Muscle of leg (tissue), 11 donors: ENCODE results near the gene ATP9A. TPM values are rescaled to one million over a fixed set of nuclear protein-coding genes. Genes with fewer than 3 reads are reported as not detected.
"Not testable (repeated sequence)": the region's sequence is repeated elsewhere in the genome, so short reads cannot be mapped to it uniquely, and the experiment has no call there.

Experiments
- DNase-seq: peaks from one replicate; pipeline ENCODE4 v3.0.0; 2013
- H3K27ac ChIP-seq: one replicate; pipeline ENCODE4 v1.5.1; 2013; ENCODE audit warnings: mild to moderate bottlenecking, low read length, control low read depth
- H3K27me3 ChIP-seq: one replicate; pipeline ENCODE4 v1.6.1; 2013; ENCODE audit warnings: low read length; ENCODE audit not compliant: control insufficient read depth, insufficient read depth
- H3K36me3 ChIP-seq: one replicate; pipeline ENCODE4 v1.6.1; 2013; ENCODE audit warnings: low read length; ENCODE audit not compliant: control insufficient read depth, insufficient read depth
- H3K4me1 ChIP-seq: one replicate; pipeline ENCODE4 v1.6.1; 2013; ENCODE audit warnings: low read length; ENCODE audit not compliant: control insufficient read depth, insufficient read depth
- H3K4me3 ChIP-seq: one replicate; pipeline ENCODE4 v1.5.1; 2013; ENCODE audit warnings: low read length, control low read depth
- H3K9me3 ChIP-seq: replicated peaks from 2 replicates; pipeline ENCODE4 v1.6.1; 2013; ENCODE audit warnings: low read depth, low read length; ENCODE audit not compliant: control insufficient read depth
- whole genome bisulfite sequencing: methylation state at CpG from one replicate; pipeline ENCODE4 v1.1.5; 2013; ENCODE audit warnings: missing lambda C conversion rate; ENCODE audit not compliant: insufficient coverage; 5-methylcytosine and 5-hydroxymethylcytosine counted together
- polyA plus RNA-seq, 8 donors: library from polyadenylated mRNA; unstranded; fragments of 120-200 nt; gene quantifications; one replicate each; pipeline versions ENCODE4 v1.2.1 to v1.2.3, GENCODE V29; 2013; ENCODE audit warnings: inconsistent platforms in 1 of 8, low replicate concordance in 1 of 8; ENCODE audit not compliant: insufficient read length in 8 of 8, insufficient read depth in 1 of 8
- total RNA-seq: library from RNA; stranded (reverse); fragments of 120-200 nt; gene quantifications from one replicate; pipeline ENCODE4 v1.2.4, GENCODE V29; 2013

The ATP9A gene
- total and polyA plus RNA-seq, 9 donors = 39.4 to 79.4 (median 49.0) TPM

DNA sequence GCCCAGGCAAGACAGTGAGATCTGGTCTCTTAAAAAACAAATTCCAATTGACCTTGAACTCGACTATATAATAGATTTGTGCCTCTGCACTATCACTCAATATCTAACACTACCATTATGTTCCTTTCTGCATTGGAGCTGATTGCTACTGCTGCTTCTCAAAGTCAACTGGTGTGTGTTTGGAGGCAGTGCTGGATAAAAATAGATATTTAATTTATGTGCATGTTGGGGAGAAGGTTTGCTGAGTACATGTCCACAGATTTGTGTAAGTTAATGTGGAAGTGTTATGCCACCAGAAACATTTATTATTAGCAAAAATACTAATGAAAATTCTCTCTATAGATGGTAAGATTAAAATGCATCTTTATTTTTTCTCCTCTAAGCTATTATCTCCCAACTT is 39.5 kb downstream of the ATP9A start:
- H3K36me3 ChIP-seq = peaks cover 17% of the 10 kb centered on the region
- H3K27ac ChIP-seq = no peak overlapping the region
- no peaks in the 10 kb centered on the region for H3K27me3 ChIP-seq
- H3K9me3 ChIP-seq = no peaks in the 10 kb centered on the region
- DNase-seq = no peak
- H3K4me3 ChIP-seq = no peak overlapping the region
- WGBS = no CpG with 5 or more reads among the region's 1 CpG
- peaks cover 20% of the 10 kb centered on the region for H3K4me1 ChIP-seq

GRCh38 chr20:51727872-51728271 is 40.3 kb downstream of the ATP9A start:
- H3K27ac ChIP-seq = no peak overlapping the region

DNA sequence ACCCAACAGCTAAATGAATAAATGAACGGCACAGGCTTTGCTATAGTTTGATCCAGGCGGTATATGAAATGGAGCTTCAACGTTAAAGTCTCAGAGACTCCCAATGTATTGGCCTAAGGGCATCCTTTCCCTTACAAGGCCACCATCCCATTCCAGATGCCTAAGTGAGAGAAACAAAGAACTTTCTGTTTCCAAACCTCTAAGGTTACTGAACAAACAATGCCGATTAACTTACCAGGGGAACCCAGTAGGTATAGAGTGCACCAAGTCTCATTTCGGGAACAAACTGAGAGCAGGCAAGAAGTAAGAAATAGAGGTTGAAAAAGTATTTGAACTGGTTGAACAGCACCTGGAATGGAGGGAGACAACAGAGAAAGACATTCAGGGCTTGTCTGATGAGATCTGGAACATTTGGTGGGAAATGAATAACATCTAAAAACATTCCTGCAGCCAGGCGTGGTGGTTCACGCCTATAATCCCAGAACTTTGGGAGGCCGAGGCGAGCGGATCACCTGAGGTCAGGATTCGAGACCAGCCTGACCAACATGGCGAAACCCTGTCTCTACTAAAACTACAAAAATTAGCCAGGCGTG is 42.5 kb downstream of the ATP9A start:
- Histone ChIP-seq H3K27me3 (no peaks in the 10 kb centered on the region), H3K27ac (no peak overlapping the region), H3K4me1 (peaks cover 2% of the 10 kb centered on the region), H3K4me3 (no peak overlapping the region), H3K9me3 (no peaks in the 10 kb centered on the region), H3K36me3 (peaks cover 19% of the 10 kb centered on the region)
- no peak for DNase-seq
- 97% methylated on average over 9 of the region's 13 CpGs for WGBS

More at GRCh38 chr20:51727872-51728271, 40.3 kb downstream of the ATP9A start:
- no peak for DNase-seq
- Histone ChIP-seq H3K27me3 (no peaks in the 10 kb centered on the region), H3K4me1 (peaks cover 20% of the 10 kb centered on the region), H3K9me3 (no peaks in the 10 kb centered on the region), H3K4me3 (no peak overlapping the region), H3K36me3 (peaks cover 19% of the 10 kb centered on the region)
- WGBS = 100% methylated on average over 3 of the region's 5 CpGs

- H3K36me3 ChIP-seq = peaks cover 18% of the 10 kb centered on the region
- no CpG with 5 or more reads among the region's 2 CpGs for WGBS
- H3K4me3 ChIP-seq, H3K4me1 ChIP-seq, H3K27me3 ChIP-seq, H3K27ac ChIP-seq, H3K9me3 ChIP-seq, DNase-seq: not testable (repeated sequence)
Measured at GRCh38 chr20:51723026-51723425, 45.2 kb downstream of the ATP9A start.

DNA sequence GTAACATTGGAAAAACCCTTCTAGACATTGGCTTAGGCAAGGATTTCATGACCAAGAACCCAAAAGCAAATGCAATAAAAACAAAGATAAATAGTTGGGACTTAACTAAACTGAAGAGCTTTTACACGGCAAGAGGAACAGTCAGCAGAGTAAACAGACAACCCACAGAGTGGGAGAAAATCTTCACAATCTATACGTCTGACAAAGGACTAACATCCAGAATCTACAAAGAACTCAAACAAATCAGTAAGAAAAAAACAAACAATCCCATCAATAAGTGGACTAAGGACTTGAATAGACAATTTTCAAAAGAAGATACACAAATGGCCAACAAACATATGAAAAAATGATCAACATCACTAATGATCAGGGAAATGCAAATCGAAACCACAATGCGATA is 45.9 kb downstream of the ATP9A start:
- H3K4me3 ChIP-seq, H3K9me3 ChIP-seq, H3K4me1 ChIP-seq, H3K27ac ChIP-seq, DNase-seq, H3K27me3 ChIP-seq: not testable (repeated sequence)
- no CpG with 5 or more reads among the region's 4 CpGs for WGBS
- H3K36me3 ChIP-seq = peaks cover 14% of the 10 kb centered on the region

GRCh38 chr20:51720854-51721253 is 47.3 kb downstream of the ATP9A start:
- peaks cover 14% of the 10 kb centered on the region for H3K36me3 ChIP-seq
- WGBS = 80% methylated on average over 1 of the region's 8 CpGs
- H3K9me3 ChIP-seq = no peaks in the 10 kb centered on the region
- no peaks in the 10 kb centered on the region for H3K4me1 ChIP-seq
- no peaks in the 10 kb centered on the region for H3K27me3 ChIP-seq
- no peak overlapping the region for H3K4me3 ChIP-seq
- H3K27ac ChIP-seq = no peak overlapping the region
- DNase-seq = no peak

DNA sequence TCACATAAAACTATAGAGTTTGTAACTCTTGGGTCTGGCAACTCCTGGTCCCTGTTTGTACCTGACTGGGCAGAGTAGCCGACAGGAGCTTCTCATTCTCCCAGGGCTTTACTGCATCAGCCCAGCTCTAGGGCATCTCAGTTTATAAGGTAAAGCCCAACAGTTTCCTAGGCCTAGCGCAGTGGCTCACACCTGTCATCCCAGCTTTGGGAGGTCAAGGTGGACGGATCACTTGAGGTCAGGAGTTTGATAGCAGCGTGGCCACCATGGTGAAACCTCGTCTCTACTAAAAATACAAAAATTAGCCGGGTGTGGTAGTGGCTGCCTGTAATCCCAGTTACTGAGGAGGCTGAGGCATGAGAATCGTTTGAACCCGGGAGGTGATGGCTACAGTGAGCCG is 47.8 kb downstream of the ATP9A start:
- H3K4me3 ChIP-seq = no peak overlapping the region
- H3K36me3 ChIP-seq = peaks cover 9% of the 10 kb centered on the region
- no peaks in the 10 kb centered on the region for H3K9me3 ChIP-seq
- DNase-seq = no peak
- H3K4me1 ChIP-seq = peaks cover under 1% of the 10 kb centered on the region
- 92% methylated on average over 9 of the region's 9 CpGs for WGBS
- H3K27ac ChIP-seq = no peak overlapping the region
- H3K27me3 ChIP-seq = no peaks in the 10 kb centered on the region

- WGBS = no CpG with 5 or more reads among the region's 1 CpG
- DNase-seq = no peak
- no peak overlapping the region for H3K4me3 ChIP-seq
- H3K9me3 ChIP-seq = no peaks in the 10 kb centered on the region
- H3K27ac ChIP-seq = no peak overlapping the region
- H3K27me3 ChIP-seq = no peaks in the 10 kb centered on the region
- peaks cover 4% of the 10 kb centered on the region for H3K4me1 ChIP-seq
- peaks cover 5% of the 10 kb centered on the region for H3K36me3 ChIP-seq
Measured at GRCh38 chr20:51715856-51716185, 52.4 kb downstream of the ATP9A start.

- DNase-seq = peak; percentile 48
- H3K36me3 ChIP-seq = peaks cover 5% of the 10 kb centered on the region
- no peaks in the 10 kb centered on the region for H3K27me3 ChIP-seq
- H3K27ac ChIP-seq = no peak overlapping the region
- peaks cover 9% of the 10 kb centered on the region for H3K4me1 ChIP-seq
- no peak overlapping the region for H3K4me3 ChIP-seq
- 39% methylated on average over 2 of the region's 10 CpGs for WGBS
- H3K9me3 ChIP-seq = no peaks in the 10 kb centered on the region
Measured at GRCh38 chr20:51715163-51715855, 52.9 kb downstream of the ATP9A start.

DNA sequence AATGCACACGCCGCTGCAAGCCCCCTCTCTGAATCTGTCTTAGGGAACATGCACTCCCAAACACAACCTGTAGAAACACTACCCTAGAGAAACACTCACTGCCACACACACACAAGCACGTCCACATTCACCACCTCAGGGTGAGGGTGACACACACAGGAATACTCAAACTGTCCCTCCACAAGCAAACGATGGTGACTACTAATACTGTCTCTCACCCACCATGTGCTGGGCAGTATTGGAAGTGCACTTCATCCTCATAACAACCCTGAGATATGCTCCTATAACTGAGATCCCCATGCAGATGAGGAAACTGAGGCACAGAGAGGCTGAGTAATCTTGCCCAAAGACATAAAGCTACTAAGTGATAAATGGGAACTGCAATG is 55.0 kb downstream of the ATP9A start:
- 66% methylated on average over 3 of the region's 4 CpGs for WGBS
- no peak overlapping the region for H3K27ac ChIP-seq
- no peak overlapping the region for H3K4me3 ChIP-seq
- peaks cover 9% of the 10 kb centered on the region for H3K4me1 ChIP-seq
- H3K27me3 ChIP-seq = no peaks in the 10 kb centered on the region
- H3K36me3 ChIP-seq = peaks cover 5% of the 10 kb centered on the region
- H3K9me3 ChIP-seq = no peaks in the 10 kb centered on the region
- DNase-seq = no peak
